H1 (cell line): ENCODE data around the gene FOXI3. TPM values are rescaled to one million over a fixed set of nuclear protein-coding genes. Genes with fewer than 3 reads are reported as not detected.
A peak's percentile ranks its signal among the peaks of the same experiment; 100 is the strongest.

Experiments used
- CTCF ChIA-PET: fragments of 300-600 bp; sonication (Branson Sonifier 250); formaldehyde crosslinking; loops from one replicate; lab custom pipeline; 2021; ENCODE audit not compliant: partially characterized antibody; lab: Charles Lee
- POLR2A ChIA-PET: fragments of 300-600 bp; sonication (Branson Sonifier 250); formaldehyde crosslinking; loops from one replicate; lab custom pipeline; 2021; ENCODE audit warnings: inconsistent platforms; ENCODE audit not compliant: partially characterized antibody; lab: Charles Lee
- DNase-seq, 2 experiments: peaks; one replicate each; pipeline versions ENCODE4 v3.0.0 to v3.0.0-alpha.2; 2010 to 2022; ENCODE audit warnings: low spot score in 2 of 2, low read depth in 1 of 2, mixed read lengths in 1 of 2
- FAIRE-seq: peaks from 2 replicates; lab custom pipeline; 2011; peaks lifted over from hg19 to GRCh38; lab: Jason Lieb, UNC
- H2AFZ ChIP-seq: 2 replicates; pipeline ENCODE4 v1.8.1; 2012; ENCODE audit warnings: low read length, inconsistent platforms
- H2AK5ac ChIP-seq: 2 replicates; pipeline ENCODE4 v1.6.1; 2013; ENCODE audit warnings: low read depth, low read length
- H2BK120ac ChIP-seq: replicated peaks from 2 replicates; pipeline ENCODE3; 2013; ENCODE audit warnings: low read depth, low read length, inconsistent platforms
- H2BK12ac ChIP-seq: 2 replicates; pipeline ENCODE4 v1.6.1; 2013; ENCODE audit warnings: low read depth, low read length
- H2BK15ac ChIP-seq: 2 replicates; pipeline ENCODE4 v1.6.1; 2013; ENCODE audit warnings: low read length
- H2BK20ac ChIP-seq: 2 replicates; pipeline ENCODE4 v1.6.1; 2013; ENCODE audit warnings: low read length
- H2BK5ac ChIP-seq: 2 replicates; pipeline ENCODE4 v1.6.1; 2013; ENCODE audit warnings: low read depth, low read length
- H3K14ac ChIP-seq: 2 replicates; pipeline ENCODE4 v1.6.1; 2013; ENCODE audit warnings: inconsistent platforms; ENCODE audit not compliant: insufficient read length
- H3K18ac ChIP-seq: 2 replicates; pipeline ENCODE4 v1.6.1; 2013; ENCODE audit warnings: low read length; ENCODE audit errors: extremely low read depth
- H3K23ac ChIP-seq: 2 replicates; pipeline ENCODE4 v1.6.1; 2013; ENCODE audit warnings: inconsistent platforms; ENCODE audit not compliant: insufficient read length
- H3K23me2 ChIP-seq: 2 replicates; pipeline ENCODE4 v1.6.1; 2013; ENCODE audit warnings: low read depth, low read length
- H3K27ac ChIP-seq: 2 replicates; pipeline ENCODE4 v1.6.1; 2011; ENCODE audit warnings: low read depth, low read length, inconsistent platforms
- H3K27me3 ChIP-seq, 4 experiments: replicated peaks in 1 of 4; 1 replicate in 1 of 4; 2 replicates in 3 of 4; pipeline versions ENCODE4 v1.6.1 to v1.8.1; 2011 to 2013; ENCODE audit warnings: low read length in 3 of 4, mild to moderate bottlenecking in 3 of 4, inconsistent platforms in 2 of 4, mixed read lengths in 2 of 4, moderate library complexity in 1 of 4; ENCODE audit not compliant: control insufficient read depth in 3 of 4, insufficient read depth in 3 of 4; ENCODE audit errors: extremely low read depth in 1 of 4
- H3K36me3 ChIP-seq, 4 experiments: 2 replicates each; pipeline versions ENCODE4 v1.6.1 to v1.8.1; 2011 to 2013; ENCODE audit warnings: mild to moderate bottlenecking in 4 of 4, low read length in 3 of 4, moderate library complexity in 2 of 4, control low read depth in 1 of 4, inconsistent platforms in 1 of 4; ENCODE audit not compliant: insufficient read depth in 4 of 4, control insufficient read depth in 2 of 4
- H3K4ac ChIP-seq: replicated peaks from 2 replicates; pipeline ENCODE3; 2013; ENCODE audit warnings: low read length, low read depth, mixed read lengths, inconsistent platforms; ENCODE audit not compliant: insufficient read length
- H3K4me1 ChIP-seq, 4 experiments: replicated peaks in 1 of 4; 1 replicate in 1 of 4; 2 replicates in 3 of 4; pipeline versions ENCODE4 v1.6.1 to v1.8.1; 2011 to 2013; ENCODE audit warnings: low read length in 3 of 4, inconsistent platforms in 2 of 4, mixed read lengths in 1 of 4; ENCODE audit not compliant: insufficient read depth in 4 of 4, control insufficient read depth in 3 of 4
- H3K4me2 ChIP-seq, 2 experiments: 2 replicates each; pipeline versions ENCODE4 v1.6.1 to v1.8.1; 2011 to 2013; ENCODE audit warnings: low read depth in 2 of 2, low read length in 2 of 2, control low read depth in 1 of 2, inconsistent platforms in 1 of 2, mild to moderate bottlenecking in 1 of 2; ENCODE audit not compliant: insufficient read depth in 1 of 2
- H3K4me3 ChIP-seq, 4 experiments: fragments of 200-600, 300-600 bp in 1 of 4; sonication (generic), shearing (Covaris generic), sonication (Bioruptor Twin) in 1 of 4; 2 replicates each; pipeline versions ENCODE4 v1.5.1 to v1.8.1; 2011 to 2016; ENCODE audit warnings: low read length in 4 of 4, low read depth in 3 of 4, control low read depth in 2 of 4, inconsistent platforms in 2 of 4, mild to moderate bottlenecking in 2 of 4, mixed read lengths in 1 of 4, moderate library complexity in 1 of 4; ENCODE audit not compliant: insufficient read depth in 2 of 4; ENCODE audit errors: extremely low read depth in 1 of 4
- H3K56ac ChIP-seq: replicated peaks from 2 replicates; pipeline ENCODE3; 2013; ENCODE audit warnings: low read depth, mild to moderate bottlenecking, mixed read lengths, low read length, inconsistent platforms; ENCODE audit not compliant: insufficient read length
- H3K79me1 ChIP-seq: 2 replicates; pipeline ENCODE4 v1.6.1; 2013; ENCODE audit warnings: low read depth, low read length, control low read depth
- H3K79me2 ChIP-seq, 2 experiments: 2 replicates each; pipeline versions ENCODE4 v1.6.1 to v1.8.1; 2012 to 2013; ENCODE audit warnings: low read length in 2 of 2, mild to moderate bottlenecking in 2 of 2, inconsistent platforms in 1 of 2; ENCODE audit not compliant: insufficient read depth in 2 of 2, control insufficient read depth in 1 of 2
- H3K9ac ChIP-seq, 4 experiments: replicated peaks in 1 of 4; 1 replicate in 1 of 4; 2 replicates in 3 of 4; pipeline versions ENCODE4 v1.6.1 to v1.8.1; 2011 to 2013; ENCODE audit warnings: low read depth in 3 of 4, low read length in 3 of 4, control low read depth in 2 of 4, mild to moderate bottlenecking in 2 of 4, moderate library complexity in 2 of 4, inconsistent platforms in 1 of 4; ENCODE audit errors: extremely low read depth in 1 of 4
- H3K9me3 ChIP-seq, 2 experiments: 2 replicates each; pipeline versions ENCODE4 v1.6.1 to v1.8.1; 2012 to 2013; ENCODE audit warnings: mild to moderate bottlenecking in 2 of 2, moderate library complexity in 2 of 2, control low read depth in 1 of 2, inconsistent platforms in 1 of 2, low read depth in 1 of 2, low read length in 1 of 2, mixed read lengths in 1 of 2; ENCODE audit not compliant: insufficient read depth in 2 of 2
- H4K20me1 ChIP-seq, 2 experiments: replicated peaks in 1 of 2; 2 replicates each; pipeline versions ENCODE3 to v1.8.1; 2011 to 2013; ENCODE audit warnings: inconsistent platforms in 2 of 2, low read length in 2 of 2, mild to moderate bottlenecking in 1 of 2; ENCODE audit not compliant: insufficient read depth in 2 of 2, control insufficient read depth in 1 of 2
- H4K5ac ChIP-seq: 2 replicates; pipeline ENCODE4 v1.6.1; 2013; ENCODE audit warnings: low read length, low read depth, mixed read lengths, inconsistent platforms; ENCODE audit not compliant: insufficient read length
- H4K8ac ChIP-seq: 2 replicates; pipeline ENCODE4 v1.8.0; 2013; ENCODE audit warnings: mild to moderate bottlenecking, moderate library complexity, low read length, inconsistent platforms; ENCODE audit not compliant: insufficient read depth; ENCODE audit errors: extremely low read depth
- H4K91ac ChIP-seq: replicated peaks from 2 replicates; pipeline ENCODE3; 2013; ENCODE audit warnings: low read length, mixed read lengths, inconsistent platforms; ENCODE audit not compliant: insufficient read length
- ATF3 ChIP-seq: IDR thresholded peaks from 2 replicates; pipeline ENCODE4 v1.6.1; 2011; ENCODE audit warnings: low read depth, mild to moderate bottlenecking, low read length; ENCODE audit not compliant: insufficient read depth
- CHD2 ChIP-seq: IDR thresholded peaks from 2 replicates; pipeline ENCODE4 v1.6.1; 2012; ENCODE audit warnings: low read length, improper control_type of control experiment
- EGR1 ChIP-seq: IDR thresholded peaks from 2 replicates; pipeline ENCODE4 v1.6.1; 2011; ENCODE audit warnings: low read depth, low read length, borderline replicate concordance
- GTF2F1 ChIP-seq: IDR thresholded peaks from 2 replicates; pipeline ENCODE4 v1.6.1; 2012; ENCODE audit warnings: low read depth, low read length, improper control_type of control experiment, borderline replicate concordance
- HDAC6 ChIP-seq: IDR thresholded peaks from one replicate; pipeline ENCODE4 v1.7.1; 2012; ENCODE audit warnings: low read depth, mild to moderate bottlenecking, inconsistent platforms, low read length, moderate library complexity
- RXRA ChIP-seq: IDR thresholded peaks from 2 replicates; pipeline ENCODE4 v1.6.1; 2011; ENCODE audit warnings: low read depth, mild to moderate bottlenecking, low read length, moderate library complexity; ENCODE audit not compliant: insufficient read depth
- SIX5 ChIP-seq: IDR thresholded peaks from 2 replicates; pipeline ENCODE4 v1.6.1; 2011; ENCODE audit warnings: mild to moderate bottlenecking, low read depth, low read length
- SP4 ChIP-seq: IDR thresholded peaks from 2 replicates; pipeline ENCODE4 v1.6.1; 2012; ENCODE audit warnings: low read length, inconsistent platforms
- SUZ12 ChIP-seq: fragments of 200-600 bp; sonication (generic); IDR thresholded peaks from 2 replicates; pipeline ENCODE4 v1.6.1; 2012; ENCODE audit warnings: mild to moderate bottlenecking, inconsistent platforms, low read length, moderate library complexity, mixed read lengths
- TBP ChIP-seq: IDR thresholded peaks from 2 replicates; pipeline ENCODE4 v1.6.1; 2011; ENCODE audit warnings: low read depth, low read length, improper control_type of control experiment
- WGBS, 2 experiments: shearing (Covaris generic) in 1 of 2; methylation state at CpG; one replicate each; pipeline versions ENCODE4 v1.1.6 to v1.1.7; 2013 to 2015; ENCODE audit warnings: low lambda C conversion rate in 2 of 2, mixed read lengths in 2 of 2, inconsistent platforms in 1 of 2, low coverage in 1 of 2, missing lambda C conversion rate in 1 of 2; ENCODE audit not compliant: insufficient replicate concordance in 2 of 2, insufficient coverage in 1 of 2, insufficient read length in 1 of 2; ENCODE audit errors: extremely low coverage in 1 of 2, missing lambda C conversion rate in 1 of 2; 5-methylcytosine and 5-hydroxymethylcytosine counted together
- polyA plus RNA-seq, 7 experiments: library from polyadenylated mRNA; depleted of rRNA in 3 of 7; stranded (reverse) in 5 of 7; unstranded in 2 of 7; fragments of >200 nt in 5 of 7; fragments of 200-250 nt in 2 of 7; gene quantifications; 1 replicate in 5 of 7; 2 replicates in 1 of 7; 4 replicates in 1 of 7; pipeline versions ENCODE4 v1.2.1 to v1.2.3, GENCODE V29; 2011 to 2013; ENCODE audit warnings: missing spikeins in 2 of 7, mixed read lengths in 2 of 7
- total RNA-seq: library from RNA; stranded (reverse); fragmentation: NEBNext Ultra II Directional; extraction: Animal tissue kit (Norgen Biotek cat#: 25700); gene quantifications from 2 replicates; pipeline ENCODE4 v1.2.1, GENCODE V29; 2021
- TF ChIP-seq, protein P1 (sequence below): IDR thresholded peaks from 2 replicates; pipeline ENCODE4 v1.6.1; 2012; ENCODE audit warnings: inconsistent platforms

The FOXI3 gene
- total and polyA plus RNA-seq, 2 of the 8 experiments (the other 6 are each of a cell fraction or from before 2014, with no cell fraction given): 6.8 to 15.9 TPM

DNA sequence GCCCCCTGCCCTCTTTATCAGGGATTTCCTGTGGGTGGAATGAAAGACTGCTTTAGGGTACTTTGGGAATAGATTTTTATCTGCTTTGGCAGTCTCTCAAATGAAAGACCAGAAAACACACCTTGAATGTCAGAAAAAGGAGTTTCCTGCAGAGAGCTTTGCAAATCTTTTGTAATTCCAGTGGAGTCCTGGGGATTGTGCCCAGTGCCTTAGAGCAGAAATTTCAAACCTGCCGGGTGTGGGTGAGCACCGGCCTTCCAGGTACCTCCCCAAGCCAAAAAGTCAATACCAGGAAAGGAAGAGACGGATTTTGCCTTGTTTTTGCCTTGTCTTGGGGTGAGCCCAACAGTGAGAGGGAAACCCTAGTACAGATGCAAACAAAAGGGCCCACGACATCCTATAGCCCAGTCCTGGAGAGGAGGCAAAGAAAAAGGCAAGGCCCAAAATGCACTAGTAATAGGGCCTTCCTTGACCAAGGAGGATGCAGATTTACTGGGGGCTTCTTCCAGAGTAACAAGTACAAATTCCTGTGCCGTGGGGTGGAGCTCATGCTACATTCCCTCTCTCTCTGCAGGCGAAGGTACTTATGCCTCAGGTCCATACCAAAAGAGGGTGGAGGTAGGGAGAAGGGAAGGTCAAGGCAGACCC lies 36.4 kb downstream of the FOXI3 start:
- H3K23ac ChIP-seq: no peak overlapping the region
- no peaks in the 10 kb centered on the region for H3K27me3 ChIP-seq
- H3K79me1 ChIP-seq: no peaks in the 10 kb centered on the region
- CTCF ChIA-PET: interaction anchor here (1.0 to 2.8 kb wide), 5 partner anchors 28 to 226 kb away, joined by 3 to 10 read pairs (median 5); no protein-coding TSS in a partner anchor
- H3K4me3 ChIP-seq: peak overlapping the region in 2 of 4 experiments; percentile 11 to 29; a peak in 3 of 8 replicates
- no peaks in the 10 kb centered on the region for H3K23me2 ChIP-seq
- peak overlapping the region; percentile 2 for H2BK120ac ChIP-seq
- WGBS, 2 experiments: 6% methylated on average over 6 of the region's 6 CpGs; no CpG with 5 or more reads in 1 of the 2 experiments
- H2BK20ac ChIP-seq: 0 out of 2 replicates have a peak overlapping the region, but pooled peaks have one; percentile 75
- peak overlapping the region; percentile 41 for H2BK12ac ChIP-seq
- peak; percentile 43 to 64 for DNase-seq
- H3K18ac ChIP-seq: peak overlapping the region; percentile 88
- H3K56ac ChIP-seq: no peak overlapping the region
- H3K4me2 ChIP-seq: peak overlapping the region; percentile 37 to 70
- H2AK5ac ChIP-seq: no peak overlapping the region
- no peaks in the 10 kb centered on the region for H3K9me3 ChIP-seq
- H3K36me3 ChIP-seq: no peaks in the 10 kb centered on the region
- POLR2A ChIA-PET: interaction anchor here (1.0 to 2.3 kb wide), 6 partner anchors 12 to 66 kb away, joined by 3 to 7 read pairs (median 5); no protein-coding TSS in a partner anchor
- H3K27ac ChIP-seq: peak overlapping the region; percentile 49; the same call in 1 of the 2 replicates
- no peaks in the 10 kb centered on the region for H4K20me1 ChIP-seq
- H3K79me2 ChIP-seq: no peaks in the 10 kb centered on the region
- H4K5ac ChIP-seq: peak overlapping the region; percentile 58
- H2AFZ ChIP-seq: no peak overlapping the region; the same call in 1 of the 2 replicates
- peak overlapping the region; percentile 78 for H2BK15ac ChIP-seq
- peak; percentile 92 for FAIRE-seq
- peak overlapping the region; percentile 15 for H3K4ac ChIP-seq
- no peak overlapping the region for H4K8ac ChIP-seq
- peak overlapping the region; percentile 75 for H4K91ac ChIP-seq
- H3K14ac ChIP-seq: no peak overlapping the region
- H2BK5ac ChIP-seq: peak overlapping the region; percentile 46; the same call in 1 of the 2 replicates
- peaks cover 10 to 22% (median 16%) of the 10 kb centered on the region in 4 experiments; a peak in 6 of 7 replicates for H3K4me1 ChIP-seq
- no peak overlapping the region for H3K9ac ChIP-seq
- TF ChIP-seq, protein P1, sequence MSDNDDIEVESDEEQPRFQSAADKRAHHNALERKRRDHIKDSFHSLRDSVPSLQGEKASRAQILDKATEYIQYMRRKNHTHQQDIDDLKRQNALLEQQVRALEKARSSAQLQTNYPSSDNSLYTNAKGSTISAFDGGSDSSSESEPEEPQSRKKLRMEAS: 0 out of 2 replicates have a peak, but pooled peaks have one; percentile 30
- TF ChIP-seq ATF3 (no peak), EGR1 (no peak), SIX5 (no peak), CHD2 (no peak), SUZ12 (no peak), RXRA (no peak), GTF2F1 (no peak), SP4 (no peak), HDAC6 (no peak), TBP (no peak)
